Fibroblast of peridontal ligament (primary cell): ENCODE data around the gene CPNE9.
A peak's percentile ranks its signal among the peaks of the same experiment; 100 is the strongest.

Experiments used
- DNase-seq: peaks from one replicate; pipeline ENCODE4 v3.0.0-alpha.2; 2010; ENCODE audit errors: extremely low read depth

CPNE9 gene

GRCh38 chr3:9703736-9704346 is at the start of gene CPNE9:
TSS of gene CPNE9 (plus strand) at chr3:9703833. CDS start at chr3:9703997, 164 bp downstream.
- DNase-seq, result no peak

DNA sequence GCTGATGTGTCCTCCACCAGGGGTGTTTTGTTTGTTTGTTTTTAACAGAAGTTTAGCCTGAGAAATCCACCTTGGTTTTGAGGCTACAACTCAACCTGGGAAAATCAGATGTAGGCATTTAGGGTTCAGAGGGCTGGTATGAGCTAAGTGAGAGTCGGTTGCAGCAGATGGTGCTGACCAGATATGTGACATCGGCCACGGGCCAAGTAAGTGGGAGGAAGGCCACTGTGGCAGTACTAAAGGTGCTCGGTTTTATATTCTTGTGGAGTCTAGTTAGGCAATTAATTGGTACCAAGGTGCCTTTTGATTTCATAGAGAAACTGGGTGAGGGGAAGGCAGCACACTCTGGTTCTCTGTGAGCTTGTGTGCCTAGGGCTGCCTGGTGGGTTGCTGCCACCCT is 43.8 kb upstream of the CPNE9 start:
- DNase-seq, result no peak

GRCh38 chr3:9660972-9661371 is 42.7 kb upstream of the CPNE9 start:
- DNase-seq, result no peak

- DNase-seq, result no peak
These were observed 39.4 kb upstream of the CPNE9 start for GRCh38 chr3:9664119-9664751.

GRCh38 chr3:9666704-9667445 is 36.8 kb upstream of the CPNE9 start:
- no peak for DNase-seq

DNA sequence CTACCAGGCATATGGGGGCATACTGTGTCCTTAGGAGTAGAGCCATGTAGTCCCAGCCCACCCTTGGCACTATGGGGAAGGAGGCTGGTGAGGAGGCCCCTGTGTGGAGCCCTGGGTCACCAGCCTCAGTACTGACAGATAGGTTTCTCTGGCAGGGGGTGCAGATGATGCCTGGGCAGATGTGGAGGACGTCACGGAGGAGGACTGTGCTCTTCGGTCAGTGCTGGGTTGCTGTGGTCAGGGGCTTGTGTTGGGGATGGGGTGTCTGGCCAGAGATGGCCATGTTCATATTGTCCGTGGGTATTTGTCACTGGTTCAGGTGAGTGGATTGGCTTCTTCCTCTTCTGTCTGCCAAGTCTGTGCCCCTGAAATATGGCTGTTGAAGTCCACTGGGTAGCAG is 34.4 kb upstream of the CPNE9 start:
- no peak for DNase-seq

DNA sequence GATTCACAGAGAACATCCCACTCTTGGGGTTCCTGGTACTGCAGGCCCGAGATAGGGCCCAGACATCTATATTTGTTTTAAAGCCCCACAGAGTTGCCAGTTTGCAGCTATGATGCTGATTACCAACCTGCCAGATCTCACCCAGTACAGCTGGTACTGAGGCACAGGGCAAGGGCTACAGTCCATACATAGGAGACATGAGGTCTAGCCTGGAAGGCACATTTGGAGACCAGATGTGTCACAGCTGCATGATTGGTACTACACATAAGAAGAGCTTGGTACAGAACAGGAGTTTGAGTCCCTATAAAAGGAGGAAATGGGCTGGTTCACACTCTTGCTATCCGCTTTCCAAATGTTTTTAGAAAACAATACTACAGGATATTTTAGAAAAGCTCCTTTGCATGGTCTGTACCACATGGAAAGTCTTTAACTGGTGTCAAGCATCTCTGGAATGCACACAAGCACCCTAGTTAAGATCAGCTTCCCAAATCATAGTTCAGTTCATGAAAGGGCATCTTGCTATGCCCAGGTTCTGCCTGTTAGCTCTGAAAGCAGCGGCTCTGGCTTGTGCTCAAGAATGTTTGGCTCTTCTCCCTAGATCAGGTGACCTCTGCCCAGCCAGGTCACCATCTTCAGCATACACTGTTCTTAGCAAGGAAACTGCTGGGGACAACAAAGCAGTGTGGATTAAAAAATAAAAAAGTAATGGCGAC is 33.8 kb upstream of the CPNE9 start:
- DNase-seq, result peak; percentile 18

DNA sequence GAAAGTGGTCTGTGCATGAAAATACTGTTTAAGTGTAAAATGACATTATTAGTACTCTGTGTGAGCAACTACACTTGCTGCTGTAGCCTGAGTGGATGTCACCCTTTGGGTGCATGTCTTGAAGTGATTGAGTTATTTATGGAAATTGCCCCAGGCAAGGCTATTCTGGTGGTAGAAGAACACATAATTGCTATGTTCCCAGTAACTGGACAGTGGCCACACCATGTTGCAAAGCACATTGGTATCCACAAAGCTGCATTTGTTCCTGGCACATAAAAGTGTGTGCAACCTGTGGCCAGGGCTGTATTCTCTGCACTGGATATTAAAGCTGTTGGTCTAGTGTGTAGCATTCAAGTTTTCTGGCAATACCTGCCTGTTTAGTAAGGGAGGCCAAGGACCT is 30.6 kb upstream of the CPNE9 start:
- no peak for DNase-seq

- DNase-seq, result no peak
These were observed 29.9 kb upstream of the CPNE9 start for GRCh38 chr3:9673752-9674151.

GRCh38 chr3:9675736-9676290 is 27.8 kb upstream of the CPNE9 start:
- DNase-seq, result no peak

GRCh38 chr3:9676785-9677184 is 26.8 kb upstream of the CPNE9 start:
- no peak for DNase-seq

DNA sequence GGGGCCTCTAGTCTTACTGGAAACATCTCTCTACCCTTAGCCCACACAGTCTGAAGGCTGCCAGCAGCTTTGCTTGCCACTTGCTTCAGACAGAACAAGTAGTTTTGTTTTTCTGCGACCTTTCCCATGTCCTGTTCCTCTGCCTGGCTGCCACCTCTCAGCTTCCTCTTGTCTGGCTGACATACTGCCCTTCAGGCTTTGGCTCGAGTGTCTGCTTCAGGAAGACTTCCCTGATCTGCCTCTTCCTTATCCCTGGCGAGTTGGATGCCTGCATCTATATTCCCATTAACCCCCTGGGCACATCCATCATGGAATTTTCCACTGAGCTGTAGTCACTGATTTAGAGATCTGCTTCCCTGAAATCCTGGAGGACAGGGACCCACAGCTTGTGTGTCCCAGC is 25.1 kb upstream of the CPNE9 start:
- DNase-seq, result no peak

DNA sequence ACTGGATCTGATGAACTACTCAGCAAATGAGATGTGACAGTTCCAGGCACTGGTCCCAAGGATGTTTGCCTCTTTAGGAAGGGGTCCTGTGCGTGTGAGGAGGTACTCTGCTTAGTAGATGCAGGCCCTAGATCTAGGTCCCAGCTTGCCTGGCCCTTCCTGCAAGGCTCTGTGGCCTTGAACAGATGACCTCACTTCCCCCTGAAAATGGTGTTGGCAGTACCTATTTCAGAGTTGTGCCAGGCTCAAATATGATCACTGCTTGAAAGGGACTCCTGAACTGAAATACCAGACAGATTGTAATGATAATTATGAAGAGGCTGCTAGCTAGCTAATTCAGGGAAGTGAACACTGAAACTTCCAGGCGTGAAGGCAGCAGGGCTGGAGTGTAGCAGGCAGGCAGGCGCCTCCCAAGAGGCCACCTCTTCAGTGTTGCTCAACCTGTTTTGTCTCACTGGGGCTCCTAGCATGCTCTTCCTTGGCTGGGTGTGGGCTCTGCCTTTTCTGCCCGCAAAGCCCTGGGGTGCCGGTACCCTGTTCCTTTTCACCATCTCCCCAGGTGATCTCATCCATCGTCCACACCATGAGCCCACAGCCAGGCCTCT is 24.1 kb upstream of the CPNE9 start:
- no peak for DNase-seq

DNA sequence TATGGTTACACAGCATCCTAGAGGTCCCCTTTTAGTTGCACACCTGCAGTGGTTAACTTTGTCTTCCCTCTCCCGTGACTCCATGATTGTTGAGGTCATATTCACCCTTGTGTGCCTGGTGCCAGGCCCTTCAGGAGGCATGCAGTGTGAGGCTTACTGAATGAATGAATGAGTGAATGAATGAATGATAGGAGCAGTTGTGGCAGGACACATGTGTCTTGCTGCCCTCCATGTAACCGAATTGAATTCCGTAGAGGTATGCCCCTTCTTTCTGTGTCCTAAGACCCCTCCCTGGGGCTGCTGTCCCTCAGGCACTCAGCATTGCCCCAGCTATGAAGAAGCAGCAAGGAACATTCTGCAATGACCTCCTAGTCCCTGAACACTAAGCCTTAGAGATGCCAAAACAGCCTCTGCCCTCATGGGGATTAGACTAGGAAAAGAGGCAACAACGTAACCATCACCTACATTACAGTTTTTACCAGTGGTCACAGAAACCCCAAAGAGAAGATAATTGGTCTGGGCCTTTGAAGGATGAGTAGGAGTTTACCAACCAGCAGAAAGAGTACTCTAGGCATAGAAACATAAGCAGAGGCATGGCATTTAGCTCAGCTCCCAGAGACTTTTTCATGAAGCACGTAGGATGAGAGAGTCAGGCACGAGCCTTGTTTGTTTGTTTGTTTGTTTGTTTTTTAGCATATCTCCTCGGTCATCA is 22.5 kb upstream of the CPNE9 start:
- DNase-seq, result no peak

DNA sequence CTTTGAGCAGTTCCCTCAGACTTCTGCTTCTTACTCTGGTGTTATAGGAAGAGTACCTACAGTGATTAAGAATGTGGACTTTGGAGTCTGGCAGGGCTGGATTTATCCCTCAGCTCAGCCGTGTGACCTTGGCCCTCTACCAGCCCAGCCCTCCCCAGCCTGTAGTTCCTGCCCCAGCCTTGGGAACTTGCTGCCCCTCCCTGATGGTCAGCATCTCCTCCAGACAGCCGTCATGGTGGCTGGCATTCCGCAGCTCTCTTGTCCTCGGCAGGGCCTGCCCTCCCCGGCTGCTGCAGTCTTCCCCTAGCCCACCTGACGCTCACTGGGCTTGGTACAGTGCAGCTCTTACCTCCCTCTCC is 21.9 kb upstream of the CPNE9 start:
- no peak for DNase-seq

DNA sequence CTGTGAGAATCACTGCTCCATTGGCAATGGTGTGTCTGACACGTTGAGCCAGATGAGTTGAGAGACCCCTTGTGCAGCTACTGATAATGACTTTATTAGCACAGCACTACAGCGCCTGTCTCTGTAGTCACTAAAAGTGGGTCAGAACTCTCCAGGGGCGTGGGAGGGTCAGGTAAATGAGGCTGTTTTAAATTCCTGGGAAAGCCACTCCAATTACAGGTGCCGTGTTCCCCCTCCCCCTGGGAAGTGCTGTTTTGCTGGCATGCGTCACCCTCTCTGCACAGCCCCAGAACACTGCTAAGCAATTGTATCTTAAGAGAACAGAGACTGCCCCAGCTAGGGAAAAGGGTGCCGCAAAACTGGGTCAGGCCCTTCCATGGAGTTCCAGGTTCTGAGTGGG is 21.5 kb upstream of the CPNE9 start:
- no peak for DNase-seq

DNA sequence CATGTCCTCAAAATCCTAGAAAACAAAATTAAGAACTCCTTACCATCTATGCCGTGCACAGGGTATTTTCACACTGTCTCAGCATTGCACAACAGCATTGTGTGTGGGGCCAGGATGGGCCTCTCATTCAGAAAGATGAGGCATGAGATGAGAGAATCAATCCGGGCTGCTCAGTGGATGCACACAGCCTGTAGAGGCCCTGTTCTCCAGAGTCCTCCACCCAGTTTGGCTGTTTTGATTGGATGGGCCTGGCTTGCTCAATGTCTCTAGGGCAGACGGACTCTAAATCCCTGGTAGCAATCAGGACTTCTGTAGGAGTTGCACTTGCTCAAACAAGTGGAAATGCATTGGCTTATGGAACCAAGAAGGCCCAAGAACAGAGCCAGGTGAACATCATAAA is 20.2 kb upstream of the CPNE9 start:
- no peak for DNase-seq

DNA sequence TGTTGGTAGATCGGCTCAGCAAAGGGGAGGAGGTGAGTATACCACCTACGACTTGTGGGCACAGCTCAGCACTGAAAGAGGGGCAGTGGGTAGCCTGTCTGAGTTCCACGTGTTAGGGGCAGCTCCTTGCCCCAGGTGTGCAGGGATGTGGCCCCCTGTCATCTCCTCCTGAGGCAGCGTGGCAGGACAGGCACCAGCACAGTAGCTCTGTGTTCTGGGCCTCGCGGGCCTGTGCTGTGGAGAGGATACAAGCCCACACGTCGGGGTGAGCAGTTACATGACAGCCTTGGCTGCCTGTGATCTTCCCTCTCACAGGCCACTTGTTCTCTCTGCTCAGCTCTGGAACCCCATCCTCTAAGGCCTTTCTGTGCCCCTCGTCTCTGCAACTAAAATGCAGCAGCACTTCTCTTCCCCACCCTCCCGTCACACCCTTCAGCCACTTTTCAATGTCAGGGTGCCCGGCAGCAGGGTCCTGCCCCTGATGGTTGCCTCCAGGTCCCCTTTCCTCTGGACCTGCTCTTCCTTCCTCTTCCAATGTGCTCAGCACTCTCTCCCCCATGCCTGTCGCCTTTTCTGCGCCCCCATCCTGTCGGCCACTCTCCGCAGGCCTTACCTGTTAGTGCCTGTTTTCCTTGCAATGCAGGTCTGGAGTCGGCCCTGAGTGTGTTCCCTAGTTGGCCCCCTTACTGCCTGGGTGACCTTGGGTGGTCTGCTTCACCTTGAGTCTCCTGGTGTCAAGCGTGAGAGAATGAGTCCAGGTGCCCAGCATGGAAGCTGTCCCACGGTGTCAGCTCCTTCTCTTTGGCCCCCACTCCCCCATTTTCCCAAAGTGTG is 18.2 kb upstream of the CPNE9 start:
- DNase-seq, result no peak

GRCh38 chr3:9686050-9686550 is 17.5 kb upstream of the CPNE9 start:
- no peak for DNase-seq

- DNase-seq, result no peak
These were observed 16.9 kb upstream of the CPNE9 start for GRCh38 chr3:9686703-9687102.
